Measurements from ENCODE around the gene RNF141.

- TF ChIP-seq, protein P1, sequence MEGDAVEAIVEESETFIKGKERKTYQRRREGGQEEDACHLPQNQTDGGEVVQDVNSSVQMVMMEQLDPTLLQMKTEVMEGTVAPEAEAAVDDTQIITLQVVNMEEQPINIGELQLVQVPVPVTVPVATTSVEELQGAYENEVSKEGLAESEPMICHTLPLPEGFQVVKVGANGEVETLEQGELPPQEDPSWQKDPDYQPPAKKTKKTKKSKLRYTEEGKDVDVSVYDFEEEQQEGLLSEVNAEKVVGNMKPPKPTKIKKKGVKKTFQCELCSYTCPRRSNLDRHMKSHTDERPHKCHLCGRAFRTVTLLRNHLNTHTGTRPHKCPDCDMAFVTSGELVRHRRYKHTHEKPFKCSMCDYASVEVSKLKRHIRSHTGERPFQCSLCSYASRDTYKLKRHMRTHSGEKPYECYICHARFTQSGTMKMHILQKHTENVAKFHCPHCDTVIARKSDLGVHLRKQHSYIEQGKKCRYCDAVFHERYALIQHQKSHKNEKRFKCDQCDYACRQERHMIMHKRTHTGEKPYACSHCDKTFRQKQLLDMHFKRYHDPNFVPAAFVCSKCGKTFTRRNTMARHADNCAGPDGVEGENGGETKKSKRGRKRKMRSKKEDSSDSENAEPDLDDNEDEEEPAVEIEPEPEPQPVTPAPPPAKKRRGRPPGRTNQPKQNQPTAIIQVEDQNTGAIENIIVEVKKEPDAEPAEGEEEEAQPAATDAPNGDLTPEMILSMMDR (IDR thresholded peaks at IDR 0.05), result no peak
- no peak for TF ChIP-seq TCF7L2 (IDR thresholded peaks at IDR 0.05; ENCODE audit: low read depth, low read length)
- TF ChIP-seq SIN3A (IDR thresholded peaks at IDR 0.05; ENCODE audit: borderline replicate concordance, insufficient read depth, low read depth, low read length), result no peak
Observed at GRCh38 chr11:10533323-10533722, 7.7 kb downstream of the RNF141 start.
